ENCODE measurements around the gene TSHZ1.

TSHZ1 gene

DNA sequence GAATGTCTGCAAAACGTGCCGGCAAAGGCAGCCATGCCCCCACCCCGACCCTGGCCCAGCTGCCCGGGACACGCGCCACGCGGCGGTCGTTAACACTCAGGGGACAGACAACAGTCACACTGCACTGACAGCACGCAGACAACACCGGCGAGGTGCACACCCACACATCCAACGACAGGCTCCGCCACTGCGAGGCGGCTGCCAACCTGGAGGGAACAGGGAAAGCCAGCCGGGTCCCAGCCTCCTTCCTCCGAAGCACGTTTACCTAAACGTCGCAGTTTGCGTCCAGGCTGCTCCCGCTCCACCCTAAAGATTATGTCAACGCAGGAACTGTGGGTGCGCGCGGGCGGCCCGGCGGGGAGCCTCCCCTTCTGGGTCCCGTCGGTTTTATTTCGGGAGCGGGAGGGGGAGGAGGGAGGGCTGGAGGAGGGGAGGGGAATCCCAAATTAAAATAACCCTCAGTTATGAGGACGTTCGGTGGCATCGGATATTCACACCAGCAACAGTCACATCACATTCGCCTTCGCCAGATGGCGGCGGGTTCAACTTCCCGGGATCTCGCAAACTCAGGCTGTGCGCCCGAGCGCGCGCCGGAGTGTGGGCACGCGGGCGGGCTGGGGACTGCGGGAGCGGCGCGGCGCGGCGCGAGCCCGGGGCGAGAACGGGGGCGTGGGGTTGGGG is 2.3 kb upstream of the TSHZ1 start:
- DNase-seq, result peak; percentile 28 to 61 (median 44)

DNA sequence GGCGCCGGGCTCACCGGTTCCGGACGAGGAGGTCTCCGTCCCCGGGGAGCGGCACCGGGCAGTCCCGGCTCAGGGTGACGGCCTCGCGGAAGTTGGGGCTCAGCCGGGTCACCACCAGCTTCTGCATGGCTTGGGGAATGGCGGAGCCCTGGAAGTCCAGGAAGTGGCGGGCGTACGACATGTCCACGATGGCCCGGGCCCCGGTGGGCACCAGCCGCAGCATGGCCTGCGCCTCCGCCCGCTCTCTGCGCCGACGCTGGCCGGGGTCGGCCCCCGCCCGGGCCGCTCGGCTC is 1.8 kb upstream of the TSHZ1 start:
- peak in 2 of 6 experiments; percentile 48 to 49 for DNase-seq

GRCh38 chr18:75209129-75209950 is 1.3 kb upstream of the TSHZ1 start, which contains the start of gene PTGR3:
TSS of gene PTGR3 (minus strand) at chr18:75209139. CDS start at chr18:75209058, 81 bp downstream.
- peak; percentile 57 to 86 (median 72) for DNase-seq

GRCh38 chr18:75209951-75210258 is 692 bp upstream of the TSHZ1 start:
- peak in 1 of 6 experiments; percentile 29 for DNase-seq

DNA sequence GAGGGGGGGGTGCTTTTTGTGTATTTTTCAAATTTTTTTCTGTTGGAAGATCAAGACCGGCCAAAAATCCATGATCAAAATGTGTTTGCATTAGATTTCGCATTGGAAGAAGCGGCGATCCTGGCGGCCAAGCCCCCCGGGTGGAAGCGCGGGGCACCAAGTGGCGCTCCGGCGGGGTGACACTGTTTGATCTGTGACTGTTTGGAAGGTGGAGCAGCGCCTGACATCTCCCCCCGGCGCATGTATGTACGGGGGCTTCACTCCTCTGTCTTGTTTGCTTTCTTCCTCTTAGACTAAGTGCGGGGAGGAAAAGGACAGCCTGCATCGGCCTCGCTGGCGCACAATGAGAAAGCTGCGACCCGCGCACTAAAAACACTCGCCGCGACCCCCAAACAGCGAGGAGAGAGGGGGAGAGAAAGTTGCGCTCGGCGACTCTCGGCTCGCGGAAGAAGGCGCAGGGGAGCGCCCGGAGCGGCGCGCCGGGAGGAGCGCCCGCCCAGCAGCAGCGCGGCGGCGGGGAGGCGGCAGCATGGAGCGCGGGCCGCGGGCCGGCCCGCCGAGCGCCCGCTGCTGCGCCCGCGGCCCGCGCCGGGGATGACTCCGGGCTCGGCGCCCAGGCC is 515 bp downstream of the TSHZ1 start:
- peak in 5 of 6 experiments; percentile 31 to 65 (median 63) for DNase-seq

- DNase-seq, result peak in 1 of 6 experiments; percentile 43
These were observed 992 bp downstream of the TSHZ1 start for GRCh38 chr18:75211626-75211952.

DNA sequence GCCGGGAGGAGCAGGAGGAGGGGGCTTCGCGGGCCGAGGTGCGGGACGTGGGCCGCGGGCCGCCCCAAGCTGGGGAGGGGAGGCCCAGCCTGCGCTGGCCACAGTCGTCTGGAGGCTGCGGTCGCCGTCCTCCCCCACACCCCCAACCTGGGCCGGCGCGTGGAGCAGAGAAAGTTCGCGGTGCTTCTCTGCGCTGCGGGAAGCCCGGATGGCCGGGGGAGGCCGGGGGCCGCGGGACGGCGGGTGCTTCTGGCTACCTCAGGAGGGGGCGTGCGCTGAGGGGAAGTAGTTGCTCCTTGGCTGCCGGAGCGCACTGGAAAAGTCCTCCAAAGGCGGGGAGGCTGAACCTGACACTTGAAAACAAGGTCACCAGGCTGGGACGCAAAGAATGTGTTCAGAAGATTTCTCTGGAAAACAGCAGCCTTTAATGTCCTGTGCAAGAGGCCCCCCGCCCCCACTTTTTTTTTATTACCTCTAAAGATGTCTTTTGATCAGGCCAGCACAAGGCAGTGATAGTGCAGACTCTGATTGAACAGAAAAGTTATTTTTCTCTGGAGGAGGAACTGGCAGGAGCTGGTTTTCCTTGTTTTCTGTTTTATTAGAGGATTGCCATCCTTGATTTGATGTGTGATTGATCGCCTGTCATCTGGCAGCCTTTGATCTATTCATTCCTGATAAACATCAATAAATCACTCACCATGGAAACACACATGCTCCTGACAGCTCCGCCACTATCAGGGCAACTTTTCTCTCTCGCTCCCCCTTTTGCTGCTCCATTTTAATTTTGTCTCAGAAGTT is 1.6 kb downstream of the TSHZ1 start:
- DNase-seq, result peak in 5 of 6 experiments; percentile 14 to 46 (median 29)

DNA sequence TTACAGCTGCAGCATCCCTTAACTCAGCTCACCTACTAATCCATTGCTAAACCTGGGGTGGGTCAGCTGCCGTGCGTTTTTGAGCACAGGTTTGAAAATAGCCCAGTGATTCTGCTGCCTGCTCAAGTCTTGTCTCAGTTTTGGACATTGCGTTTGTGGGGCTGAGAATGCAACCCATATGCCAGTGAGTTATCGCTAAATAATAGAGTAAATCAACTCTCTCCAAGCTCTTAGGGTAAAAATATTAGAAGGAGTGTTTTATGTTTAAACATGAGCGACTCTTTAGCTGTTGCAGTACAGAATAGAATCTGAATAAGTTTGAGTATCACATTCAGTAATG is 2.1 kb downstream of the TSHZ1 start:
- no peak for DNase-seq

GRCh38 chr18:75213611-75214331 is 3.2 kb downstream of the TSHZ1 start:
- no peak for DNase-seq

DNA sequence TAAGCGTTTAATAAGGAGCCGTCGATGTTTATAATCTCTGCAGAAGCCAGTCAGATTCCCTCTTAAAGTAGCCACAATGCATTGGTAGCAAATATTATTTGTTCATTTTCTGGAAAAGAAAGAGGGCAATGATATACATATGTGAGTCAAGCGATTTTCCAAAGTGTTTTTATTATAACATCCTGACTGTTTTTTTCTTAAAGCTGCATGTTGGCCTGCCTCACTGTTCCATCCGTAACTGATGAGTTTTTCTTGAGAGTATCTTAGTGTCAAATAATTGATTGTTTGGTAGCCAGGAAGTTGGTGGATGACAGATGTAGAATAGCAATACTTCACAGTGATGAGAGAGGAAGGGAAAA is 3.7 kb downstream of the TSHZ1 start:
- no peak for DNase-seq

GRCh38 chr18:75214766-75215510 is 4.3 kb downstream of the TSHZ1 start:
- no peak for DNase-seq

DNA sequence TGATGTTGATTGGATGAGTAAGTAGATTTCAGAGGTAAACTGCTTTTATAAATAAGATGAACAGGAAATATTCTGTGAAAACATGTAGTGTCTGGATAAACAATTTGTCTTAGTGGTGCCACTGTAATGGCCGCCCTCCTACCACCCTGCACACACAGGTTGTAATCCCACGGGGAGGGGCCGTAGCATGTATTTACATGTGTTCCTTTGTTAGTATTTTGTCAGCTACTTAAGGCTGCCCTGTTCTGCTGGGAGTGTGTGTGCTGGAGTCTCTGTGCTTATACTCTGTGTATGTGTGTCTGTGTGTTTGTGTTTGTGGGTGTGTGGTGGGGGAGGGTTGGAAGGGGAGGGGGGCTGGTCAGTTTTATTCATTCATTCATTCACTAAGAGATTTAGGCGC is 5.1 kb downstream of the TSHZ1 start:
- no peak for DNase-seq

GRCh38 chr18:75216212-75216910 is 5.8 kb downstream of the TSHZ1 start:
- DNase-seq, result peak in 4 of 6 experiments; percentile 14 to 72 (median 61)

- no peak for DNase-seq
These were observed 6.5 kb downstream of the TSHZ1 start for GRCh38 chr18:75216911-75217689.

DNA sequence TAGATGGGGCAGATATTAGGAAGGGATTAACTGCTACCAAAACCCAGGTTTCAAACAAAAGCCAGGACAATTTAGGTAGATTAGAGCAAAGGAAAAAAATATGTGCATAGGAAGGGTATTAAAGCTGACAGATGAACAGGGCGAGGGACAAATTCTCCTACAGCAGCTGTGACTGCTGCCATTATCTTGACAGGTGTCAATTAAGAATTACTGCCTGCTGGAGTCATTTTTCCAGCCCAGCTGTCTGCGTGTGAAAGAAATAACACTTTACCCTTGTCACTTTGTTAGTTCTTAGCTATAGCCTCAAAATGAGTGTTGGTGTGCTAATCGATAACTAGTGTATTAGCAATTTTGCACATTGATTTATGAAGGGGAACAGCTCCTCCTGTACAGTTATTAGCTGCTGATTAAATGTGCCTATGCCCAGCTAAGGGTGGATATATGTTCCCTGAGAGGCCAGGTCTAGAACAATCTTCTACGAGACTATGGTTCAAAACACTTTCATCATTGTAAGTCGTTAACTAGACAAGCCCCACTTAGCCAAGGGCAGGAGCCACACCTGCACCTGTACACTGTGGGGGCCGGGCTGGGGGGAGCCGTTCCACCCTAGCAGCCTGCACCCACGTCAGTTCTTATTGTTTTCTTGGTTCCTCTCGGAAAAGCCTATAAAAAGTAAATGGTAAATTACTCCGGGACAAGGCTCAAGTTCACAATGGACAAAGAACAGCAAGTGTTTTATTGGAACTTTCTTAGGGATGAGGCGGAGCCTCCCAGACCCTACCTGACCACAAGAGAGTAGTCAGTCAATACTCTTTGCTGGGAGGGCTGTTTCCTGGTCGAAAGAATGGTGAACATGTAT is 7.7 kb downstream of the TSHZ1 start:
- DNase-seq, result no peak

DNA sequence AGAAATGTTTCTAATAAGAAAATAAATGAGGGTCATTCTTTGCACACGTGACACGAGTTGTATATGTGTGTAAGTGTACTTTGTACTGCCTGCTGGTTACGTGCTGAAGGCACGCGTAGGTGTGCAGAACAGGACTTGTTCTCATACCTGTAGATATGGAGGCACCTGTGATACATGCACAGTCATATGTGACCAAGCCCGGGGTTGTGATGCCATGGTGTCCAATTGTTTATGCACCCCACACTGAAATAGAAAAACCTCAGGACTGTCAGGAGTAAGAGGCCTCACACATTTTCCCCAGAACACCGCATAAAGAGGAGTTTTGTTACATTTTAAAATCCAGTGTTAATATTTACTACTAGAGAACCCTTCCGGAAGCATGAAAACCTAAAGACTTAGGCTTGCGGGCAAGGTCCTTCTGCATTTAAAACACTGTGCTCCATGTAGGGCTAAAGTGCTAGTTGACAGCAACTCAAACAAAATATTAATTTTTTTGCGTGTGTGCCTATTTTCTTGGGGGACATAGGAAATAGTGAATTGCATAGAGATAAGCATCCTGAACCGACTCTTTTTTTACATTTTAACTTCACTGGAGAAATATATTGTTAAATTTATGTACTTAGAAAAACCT is 9.3 kb downstream of the TSHZ1 start:
- DNase-seq, result no peak

- DNase-seq, result no peak
These were observed 10.2 kb downstream of the TSHZ1 start for GRCh38 chr18:75220551-75221355.

GRCh38 chr18:75221397-75221796 is 10.8 kb downstream of the TSHZ1 start:
- DNase-seq, result no peak

Data from stimulated activated naive CD4-positive, alpha-beta T cell (primary cell).